Measurements from ENCODE around the gene ADAT3.
A peak's percentile ranks its signal among the peaks of the same experiment; 100 is the strongest.

DNA sequence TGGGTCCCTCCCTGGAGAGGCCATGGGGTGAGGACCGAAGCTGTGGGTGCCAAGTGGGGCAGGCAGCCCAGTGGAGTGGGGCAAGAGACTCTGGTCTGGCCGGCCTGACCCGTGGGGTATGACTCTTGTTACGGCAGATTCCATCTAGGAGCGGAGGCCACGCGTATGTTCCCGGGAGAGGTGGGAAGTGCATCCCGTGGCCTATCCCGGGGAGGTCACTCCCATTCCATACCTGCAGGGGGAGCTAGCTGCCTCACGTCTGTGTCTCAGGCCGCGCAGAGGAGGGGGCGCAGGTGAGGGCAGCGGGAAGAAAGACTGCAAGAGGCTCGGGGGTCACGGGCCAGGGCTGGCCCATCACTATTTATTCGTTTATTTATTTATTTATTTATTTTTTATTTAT is 40.7 kb downstream of the ADAT3 start:
- TF ChIP-seq, protein P1, sequence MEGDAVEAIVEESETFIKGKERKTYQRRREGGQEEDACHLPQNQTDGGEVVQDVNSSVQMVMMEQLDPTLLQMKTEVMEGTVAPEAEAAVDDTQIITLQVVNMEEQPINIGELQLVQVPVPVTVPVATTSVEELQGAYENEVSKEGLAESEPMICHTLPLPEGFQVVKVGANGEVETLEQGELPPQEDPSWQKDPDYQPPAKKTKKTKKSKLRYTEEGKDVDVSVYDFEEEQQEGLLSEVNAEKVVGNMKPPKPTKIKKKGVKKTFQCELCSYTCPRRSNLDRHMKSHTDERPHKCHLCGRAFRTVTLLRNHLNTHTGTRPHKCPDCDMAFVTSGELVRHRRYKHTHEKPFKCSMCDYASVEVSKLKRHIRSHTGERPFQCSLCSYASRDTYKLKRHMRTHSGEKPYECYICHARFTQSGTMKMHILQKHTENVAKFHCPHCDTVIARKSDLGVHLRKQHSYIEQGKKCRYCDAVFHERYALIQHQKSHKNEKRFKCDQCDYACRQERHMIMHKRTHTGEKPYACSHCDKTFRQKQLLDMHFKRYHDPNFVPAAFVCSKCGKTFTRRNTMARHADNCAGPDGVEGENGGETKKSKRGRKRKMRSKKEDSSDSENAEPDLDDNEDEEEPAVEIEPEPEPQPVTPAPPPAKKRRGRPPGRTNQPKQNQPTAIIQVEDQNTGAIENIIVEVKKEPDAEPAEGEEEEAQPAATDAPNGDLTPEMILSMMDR (IDR thresholded peaks at IDR 0.05), result peak; percentile 67
- no peak for TF ChIP-seq EZH2 (IDR thresholded peaks at IDR 0.05)
- no peak for TF ChIP-seq EZH2phosphoT487 (IDR thresholded peaks at IDR 0.05)
